ENCODE results near the gene PDCD6IP.

PDCD6IP gene

GRCh38 chr3:33798418-33799201 is at the start of gene PDCD6IP:
Gene PDCD6IP (plus strand): TSS chr3:33798630. CDS start chr3:33798729, 99 bp downstream.
- Histone ChIP-seq H3F3A (ENCODE audit: low read depth) (no peaks in the 10 kb centered on the region), H3K4me3 (ENCODE audit: low read length, poor library complexity, severe bottlenecking) (peak within 1 kb of the TSS; percentile 89), H3K9me3 (ENCODE audit: insufficient read depth, low read depth, low read length) (no peaks in the 10 kb centered on the region; the same call in 1 of the 2 replicates), H3K27me3 (ENCODE audit: insufficient read depth, low read length, poor library complexity, severe bottlenecking) (no peaks in the 10 kb centered on the region), H3K9ac (ENCODE audit: low read depth, low read length, poor library complexity, severe bottlenecking) (peak within 1 kb of the TSS; percentile 72), H4K20me1 (ENCODE audit: insufficient read depth, low read length, poor library complexity, severe bottlenecking) (peaks cover 39% of the 10 kb centered on the region), H3K4me2 (ENCODE audit: low read depth, low read length, poor library complexity, severe bottlenecking) (peak within 1 kb of the TSS; percentile 88), H2AFZ (ENCODE audit: low read length) (peak within 1 kb of the TSS; percentile 99), H3K4me1 (ENCODE audit: insufficient read depth, low read length, poor library complexity, severe bottlenecking) (peaks cover 50% of the 10 kb centered on the region), H3K79me2 (ENCODE audit: insufficient read depth, low read length) (peaks cover 47% of the 10 kb centered on the region), H3K36me3 (ENCODE audit: insufficient read depth, low read length) (peaks cover 8% of the 10 kb centered on the region; the same call in 1 of the 2 replicates), H3K9me2 (replicated peaks; ENCODE audit: low read depth, low read length) (no peaks in the 10 kb centered on the region)
- TF ChIP-seq EZH2phosphoT487 (IDR thresholded peaks at IDR 0.05; ENCODE audit: borderline replicate concordance) (no peak), CTCF (conservative IDR thresholded peaks at IDR 0.05; ENCODE audit: low read length) (peak; percentile 21; the same call in 1 of the 2 replicates)

GRCh38 chr3:33749546-33750210 is 48.8 kb upstream of the PDCD6IP start:
- no peaks in the 10 kb centered on the region for H3K27me3 ChIP-seq (ENCODE audit: insufficient read depth, low read length, poor library complexity, severe bottlenecking)
- H3K79me2 ChIP-seq (ENCODE audit: insufficient read depth, low read length), result no peaks in the 10 kb centered on the region
- no peak overlapping the region for H2AFZ ChIP-seq (ENCODE audit: low read length)
- H3K4me2 ChIP-seq (ENCODE audit: low read depth, low read length, poor library complexity, severe bottlenecking), result no peak overlapping the region
- no peaks in the 10 kb centered on the region for H3K9me2 ChIP-seq (replicated peaks; ENCODE audit: low read depth, low read length)
- no peaks in the 10 kb centered on the region for H3F3A ChIP-seq (ENCODE audit: low read depth)
- H3K9ac ChIP-seq (ENCODE audit: low read depth, low read length, poor library complexity, severe bottlenecking), result no peak overlapping the region
- no peaks in the 10 kb centered on the region for H4K20me1 ChIP-seq (ENCODE audit: insufficient read depth, low read length, poor library complexity, severe bottlenecking)
- H3K4me1 ChIP-seq (ENCODE audit: insufficient read depth, low read length, poor library complexity, severe bottlenecking), result no peaks in the 10 kb centered on the region
- H3K36me3 ChIP-seq (ENCODE audit: insufficient read depth, low read length), result no peaks in the 10 kb centered on the region
- H3K9me3 ChIP-seq (ENCODE audit: insufficient read depth, low read depth, low read length), result peaks cover 4% of the 10 kb centered on the region; the same call in 1 of the 2 replicates
- no peak overlapping the region for H3K4me3 ChIP-seq (ENCODE audit: low read length, poor library complexity, severe bottlenecking)
- TF ChIP-seq EZH2phosphoT487 (IDR thresholded peaks at IDR 0.05; ENCODE audit: borderline replicate concordance) (no peak), CTCF (conservative IDR thresholded peaks at IDR 0.05; ENCODE audit: low read length) (no peak)

- no peaks in the 10 kb centered on the region for H3K79me2 ChIP-seq (ENCODE audit: insufficient read depth, low read length)
- no peak overlapping the region for H3K9ac ChIP-seq (ENCODE audit: low read depth, low read length, poor library complexity, severe bottlenecking)
- TF ChIP-seq CTCF (conservative IDR thresholded peaks at IDR 0.05; ENCODE audit: low read length), result no peak
- no peak for TF ChIP-seq EZH2phosphoT487 (IDR thresholded peaks at IDR 0.05; ENCODE audit: borderline replicate concordance)
- H3K4me3 ChIP-seq (ENCODE audit: low read length, poor library complexity, severe bottlenecking), result no peak overlapping the region
- H3F3A ChIP-seq (ENCODE audit: low read depth), result no peaks in the 10 kb centered on the region
- H3K27me3 ChIP-seq (ENCODE audit: insufficient read depth, low read length, poor library complexity, severe bottlenecking), result no peaks in the 10 kb centered on the region
- no peak overlapping the region for H2AFZ ChIP-seq (ENCODE audit: low read length)
- H3K36me3 ChIP-seq (ENCODE audit: insufficient read depth, low read length), result no peaks in the 10 kb centered on the region
- no peaks in the 10 kb centered on the region for H3K9me2 ChIP-seq (replicated peaks; ENCODE audit: low read depth, low read length)
- H3K9me3 ChIP-seq (ENCODE audit: insufficient read depth, low read depth, low read length), result peaks cover 8% of the 10 kb centered on the region; the same call in 1 of the 2 replicates
- no peaks in the 10 kb centered on the region for H4K20me1 ChIP-seq (ENCODE audit: insufficient read depth, low read length, poor library complexity, severe bottlenecking)
- no peaks in the 10 kb centered on the region for H3K4me1 ChIP-seq (ENCODE audit: insufficient read depth, low read length, poor library complexity, severe bottlenecking)
- no peak overlapping the region for H3K4me2 ChIP-seq (ENCODE audit: low read depth, low read length, poor library complexity, severe bottlenecking)
These were observed 48.2 kb upstream of the PDCD6IP start for GRCh38 chr3:33750211-33750548.

All from Loucy (cell line).